Coronary artery (tissue), 2 donors: ENCODE results near the gene FAM149A.

Source experiments
- DNase-seq: peaks from one replicate; pipeline ENCODE4 v3.0.0-alpha.2; 2017; ENCODE audit warnings: low spot score
- H3K27ac ChIP-seq, 2 donors: fragments of 200-600 bp; sonication (generic); one replicate each; pipeline ENCODE4 v1.5.1; 2016 to 2019
- H3K4me3 ChIP-seq: fragments of 200-600 bp; sonication (generic); 2 replicates; pipeline ENCODE4 v1.5.1; 2016; ENCODE audit warnings: mild to moderate bottlenecking, moderate library complexity
- CTCF ChIP-seq: fragments of 200-600 bp; sonication (generic); IDR thresholded peaks from one replicate; pipeline ENCODE4 v1.5.1; 2019; ENCODE audit warnings: antibody characterized with exemption

FAM149A gene

GRCh38 chr4:186169333-186169944, 64.9 kb downstream of the FAM149A start:
- no peak for TF ChIP-seq CTCF
- no peak overlapping the region for H3K4me3 ChIP-seq
- no peak overlapping the region for H3K27ac ChIP-seq
- no peak for DNase-seq

- TF ChIP-seq CTCF: no peak
- Histone ChIP-seq H3K4me3 (no peak overlapping the region), H3K27ac (no peak overlapping the region)
- DNase-seq: no peak
Observed at GRCh38 chr4:186169945-186170802, 65.7 kb downstream of the FAM149A start.

- Histone ChIP-seq H3K4me3 (no peak overlapping the region), H3K27ac (no peak overlapping the region)
- DNase-seq: no peak
- TF ChIP-seq CTCF: no peak
Observed at GRCh38 chr4:186170966-186171365, 66.5 kb downstream of the FAM149A start.

GRCh38 chr4:186172546-186172945, 68.0 kb downstream of the FAM149A start:
- no peak for TF ChIP-seq CTCF
- Histone ChIP-seq H3K27ac (no peak overlapping the region), H3K4me3 (no peak overlapping the region)
- DNase-seq: no peak

GRCh38 chr4:186188107-186188506, 83.6 kb downstream of the FAM149A start:
- no peak for DNase-seq
- no peak for TF ChIP-seq CTCF

GRCh38 chr4:186189656-186190055, 85.2 kb downstream of the FAM149A start:
- no peak overlapping the region for H3K4me3 ChIP-seq
- H3K27ac ChIP-seq: peak overlapping the region; percentile 6 to 99
- TF ChIP-seq CTCF: no peak
- no peak for DNase-seq

More at GRCh38 chr4:186188107-186188506, 83.6 kb downstream of the FAM149A start:
- no peak overlapping the region for H3K27ac ChIP-seq
- no peak overlapping the region for H3K4me3 ChIP-seq
